ENCODE data around the gene CRLF1.

Gene CRLF1

DNA sequence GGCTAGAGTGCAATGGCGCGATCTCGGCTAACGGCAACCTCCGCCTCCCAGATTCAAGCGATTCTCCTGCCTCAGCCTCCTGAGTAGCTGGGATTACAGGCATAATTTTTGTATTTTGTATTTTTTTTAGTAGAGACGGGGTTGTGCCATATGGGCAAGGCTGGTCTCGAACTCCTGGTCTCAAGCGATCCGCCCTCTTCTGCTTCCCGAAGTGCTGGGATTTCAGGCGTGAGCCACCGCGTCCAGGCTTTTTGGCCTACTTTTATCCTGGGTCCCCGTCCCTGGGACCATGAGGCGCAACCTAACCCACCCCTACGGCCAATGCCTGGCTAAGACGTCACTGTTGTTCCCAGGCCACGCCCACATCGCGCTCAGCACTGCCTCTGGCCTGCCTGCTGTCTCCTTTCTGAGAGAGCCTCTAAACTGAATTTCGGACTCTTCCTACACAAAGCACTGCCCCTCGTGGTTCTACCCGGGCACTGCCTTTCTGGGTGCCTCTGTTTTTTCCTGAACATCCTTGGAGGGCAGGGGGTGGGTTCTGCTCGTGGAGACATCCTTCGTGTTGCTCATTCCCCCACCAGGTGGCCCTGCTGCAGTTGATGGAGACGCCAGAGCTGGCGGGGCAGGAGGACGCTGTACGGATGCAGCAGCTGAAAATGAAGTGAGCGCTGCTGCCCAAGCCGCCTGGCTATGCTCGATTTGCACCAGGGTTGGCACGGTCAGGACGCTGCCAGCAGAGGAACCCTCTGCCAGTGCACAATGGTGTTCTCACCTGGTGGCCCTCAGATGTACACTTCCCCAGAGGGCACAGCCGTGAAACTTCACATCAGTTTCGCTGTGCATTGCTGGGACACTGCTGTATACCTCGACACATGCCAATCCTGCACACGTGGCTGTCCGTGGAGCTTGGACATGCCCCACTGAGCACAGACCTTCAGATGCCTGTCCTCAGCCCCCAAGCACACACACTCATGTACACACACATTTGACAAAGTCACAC, 16.0 kb downstream of the CRLF1 start:
- DNase-seq, result no peak

DNA sequence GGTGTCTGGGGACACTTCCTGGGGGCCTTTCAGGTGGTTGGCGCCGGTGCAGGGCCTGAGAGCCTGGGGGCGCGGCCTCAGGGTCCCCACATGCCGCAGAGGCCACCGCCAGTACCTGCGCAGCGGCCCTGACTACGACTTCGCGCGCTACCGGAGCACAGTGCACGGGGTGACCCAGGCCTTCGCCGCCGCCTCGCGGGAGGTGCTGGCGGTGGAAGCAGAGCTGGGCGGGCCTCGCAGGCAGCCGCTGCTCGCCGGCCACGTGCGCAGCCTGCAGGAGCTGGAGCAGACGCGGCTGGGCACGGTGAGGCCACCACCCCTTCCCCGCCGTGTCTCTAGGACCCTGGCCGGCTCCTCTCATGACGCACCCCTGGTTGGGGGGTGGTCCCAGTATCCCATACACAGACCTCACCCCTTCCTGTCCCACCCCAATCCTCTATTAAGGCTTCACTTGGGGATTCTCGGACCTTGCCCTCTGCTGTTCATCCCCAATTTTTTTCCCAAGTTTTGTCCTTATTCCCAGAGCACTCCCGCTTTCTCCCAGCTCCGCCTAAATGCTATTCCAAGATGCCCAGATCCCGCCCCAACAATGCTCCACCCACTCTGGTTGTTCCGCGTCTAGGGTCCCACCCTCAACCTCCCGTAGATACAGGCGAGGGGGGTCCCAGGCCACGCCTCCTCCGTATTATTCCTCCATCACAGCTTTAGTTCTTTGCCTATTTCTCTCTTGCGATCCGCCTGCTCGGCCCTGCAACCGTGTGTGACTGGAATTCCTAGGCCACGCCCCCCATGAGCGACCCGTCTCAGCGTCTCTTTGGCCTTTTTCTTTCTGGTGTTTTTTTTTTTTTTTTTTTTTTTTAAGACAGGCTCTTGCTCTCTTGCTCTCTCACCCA, 17.0 kb downstream of the CRLF1 start:
- DNase-seq, result peak; percentile 38

DNA sequence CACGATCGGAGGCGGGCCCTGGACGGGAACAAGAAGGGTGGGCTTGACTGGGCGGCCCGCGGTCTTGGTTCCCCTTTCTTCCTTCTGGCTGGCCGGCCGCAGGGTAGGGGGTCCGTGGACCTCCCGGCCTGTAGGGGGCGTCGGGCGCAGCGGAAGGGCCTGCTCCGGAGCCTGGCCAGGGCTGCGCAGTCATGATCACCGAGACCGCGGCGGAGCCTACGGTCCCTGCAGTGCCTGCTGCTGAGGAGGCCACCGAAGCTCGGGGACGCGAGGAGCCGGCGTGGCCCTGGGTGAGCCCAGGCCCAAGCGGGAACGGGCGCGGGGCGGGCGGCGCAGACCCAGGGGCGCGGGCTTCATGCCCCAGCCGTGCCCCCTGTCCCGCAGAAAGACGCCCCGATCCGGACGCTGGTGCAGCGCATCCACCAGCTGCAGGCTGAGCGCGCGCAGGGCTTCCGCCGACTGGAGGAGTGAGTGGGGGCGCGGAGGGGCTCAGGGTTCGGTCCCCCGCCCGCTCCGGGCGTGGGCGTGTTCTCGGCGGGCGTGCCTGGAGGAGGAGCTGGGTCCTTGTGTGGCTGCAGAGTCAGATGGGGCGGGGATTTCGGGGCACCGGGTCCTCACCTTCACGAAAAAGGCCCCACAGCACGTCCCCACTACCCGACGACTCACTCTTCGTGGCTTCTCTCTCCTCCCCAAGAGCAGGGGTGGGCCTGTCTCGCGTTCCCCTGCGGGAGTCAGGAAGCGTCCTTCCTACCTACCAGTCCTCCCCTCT, 17.8 kb downstream of the CRLF1 start, which contains the start of gene REX1BD:
Gene REX1BD, plus strand, starts transcription at position 188 of the 769 bp plus-strand sequence. Its CDS starts 4 bp downstream, at position 192.
- peak; percentile 79 for DNase-seq

DNA sequence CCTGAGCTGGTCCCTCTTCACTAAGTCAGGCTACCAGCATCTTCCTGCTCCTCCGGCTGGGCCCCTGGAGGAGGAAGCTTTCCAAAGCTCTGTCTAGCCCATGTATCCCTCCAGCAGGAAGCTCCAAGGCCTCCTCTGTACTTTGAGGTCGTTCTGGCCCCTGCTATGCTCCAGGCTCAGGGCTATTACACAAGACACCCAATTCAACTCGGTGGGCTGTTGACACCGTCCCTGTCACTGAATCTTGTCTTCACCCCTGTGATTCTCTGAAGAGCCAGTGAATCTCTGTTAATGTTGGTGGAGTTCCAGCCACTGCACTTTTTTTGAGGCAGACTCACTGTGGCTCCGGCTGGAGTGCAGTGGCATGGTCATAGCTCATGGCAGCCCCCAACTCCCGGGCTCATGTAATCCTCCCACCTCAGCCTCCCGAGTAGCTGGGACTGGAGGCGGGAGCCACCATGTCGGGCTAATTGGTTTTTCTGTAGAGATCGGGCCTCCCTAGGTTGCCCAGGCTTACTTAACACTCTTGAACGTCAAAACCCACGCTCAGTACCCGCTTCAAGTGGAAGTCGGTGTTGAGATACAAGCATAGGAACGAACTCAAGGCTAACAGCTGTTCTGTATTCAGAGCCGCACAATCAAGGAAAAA, 18.5 kb downstream of the CRLF1 start:
- no peak for DNase-seq

DNA sequence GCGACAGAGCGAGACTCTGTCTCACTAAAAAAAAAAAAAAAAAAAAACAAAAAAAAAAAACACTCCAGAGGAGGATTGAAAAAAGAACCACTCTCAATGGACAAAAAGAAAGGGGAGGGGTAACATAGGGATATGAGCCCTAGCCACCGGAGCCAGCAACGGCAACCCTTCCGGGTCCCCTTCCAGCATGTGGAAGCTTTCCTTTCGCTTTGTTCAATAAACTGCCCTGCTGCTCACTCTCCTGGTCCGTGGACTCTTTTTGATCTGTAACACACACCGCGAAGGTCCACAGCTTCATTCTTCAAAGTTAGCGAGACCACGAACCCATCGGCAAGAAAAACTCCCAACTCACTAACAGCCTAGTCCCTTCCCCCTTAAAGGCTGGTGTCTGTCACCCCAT, 19.0 kb downstream of the CRLF1 start:
- no peak for DNase-seq

DNA sequence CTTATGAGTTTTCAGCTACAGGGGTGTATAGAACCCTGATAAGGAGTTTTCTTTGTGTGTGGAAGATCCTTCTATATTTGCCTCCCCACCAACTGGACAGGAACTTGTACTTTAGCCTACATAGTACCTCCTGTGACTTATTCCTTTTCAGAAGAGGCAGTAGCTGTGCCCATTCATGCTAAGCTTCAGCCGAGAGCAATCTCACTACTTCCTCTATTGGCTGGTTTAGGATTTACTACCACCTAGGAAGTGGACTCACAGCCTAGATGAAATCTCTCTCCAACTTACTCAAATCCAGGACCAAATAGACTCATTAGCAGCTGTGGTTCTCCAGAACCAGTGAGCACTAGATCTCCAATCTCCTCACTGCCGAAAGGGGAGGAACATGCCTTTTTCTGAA, 20.3 kb downstream of the CRLF1 start:
- no peak for DNase-seq

DNA sequence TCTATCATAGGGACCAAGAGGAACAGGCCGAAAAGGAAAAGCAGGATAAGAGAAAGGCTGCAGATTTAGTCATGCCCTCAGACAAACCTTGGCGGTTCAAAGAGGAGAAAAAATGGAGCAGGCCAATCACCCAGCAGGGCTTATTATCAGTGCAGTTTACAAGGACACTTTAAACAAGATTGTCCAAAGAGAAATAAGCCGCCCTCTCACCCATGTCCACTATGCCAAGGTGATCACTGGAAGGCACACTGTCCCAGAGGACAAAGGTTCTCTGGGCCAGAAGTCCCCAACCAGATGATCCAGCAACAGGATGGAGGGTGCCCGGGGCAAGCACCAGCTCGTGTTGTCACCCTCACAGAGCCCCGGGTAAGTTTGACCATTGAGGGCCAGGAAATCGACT, 26.3 kb downstream of the CRLF1 start:
- DNase-seq, result no peak

DNA sequence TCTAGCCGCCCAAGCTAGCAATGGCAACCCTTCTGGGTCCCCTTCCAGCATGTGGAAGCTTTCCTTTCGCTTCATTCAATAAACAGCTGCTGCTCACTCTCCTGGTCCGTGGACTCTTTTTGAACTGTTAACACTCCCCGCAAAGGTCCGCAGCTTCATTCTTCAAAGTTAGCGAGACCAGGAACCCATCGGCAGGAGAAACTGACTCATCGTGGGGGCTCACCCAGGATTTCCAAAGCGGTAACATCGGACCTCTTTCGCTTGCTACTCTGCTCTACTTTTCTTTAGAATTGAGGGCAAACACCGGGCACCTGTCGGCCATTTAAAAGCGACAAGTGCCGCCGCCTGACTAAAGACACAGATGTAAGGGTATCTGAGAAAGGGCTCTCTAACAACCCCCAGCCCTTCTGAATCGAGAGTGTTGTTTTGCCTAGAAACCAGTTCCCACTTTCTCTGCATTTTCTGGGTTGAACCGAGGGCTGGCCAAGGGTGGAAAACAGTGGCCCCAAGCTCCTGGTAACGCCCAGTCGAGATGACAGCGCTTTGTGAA, 29.2 kb downstream of the CRLF1 start:
- no peak for DNase-seq

DNA sequence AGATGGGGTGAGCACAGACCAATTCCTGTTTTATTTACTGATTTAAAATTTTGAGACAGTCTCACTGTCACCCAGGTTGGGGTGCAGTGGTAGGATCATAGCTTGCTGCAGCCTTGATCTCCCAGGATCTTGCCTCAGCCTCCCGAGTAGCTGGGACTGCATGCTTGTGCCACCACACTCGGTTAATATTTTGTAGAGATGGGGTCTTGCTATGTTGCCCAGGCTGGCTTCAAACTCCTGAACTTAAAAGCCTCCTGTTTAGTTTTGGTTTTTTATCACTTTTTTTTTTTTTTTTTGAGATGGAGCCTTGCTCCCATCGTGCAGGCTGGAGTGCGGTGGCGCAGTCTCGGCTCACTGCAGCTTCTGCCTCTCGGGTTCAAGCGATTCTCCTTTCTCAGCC, 30.2 kb downstream of the CRLF1 start:
- no peak for DNase-seq

DNA sequence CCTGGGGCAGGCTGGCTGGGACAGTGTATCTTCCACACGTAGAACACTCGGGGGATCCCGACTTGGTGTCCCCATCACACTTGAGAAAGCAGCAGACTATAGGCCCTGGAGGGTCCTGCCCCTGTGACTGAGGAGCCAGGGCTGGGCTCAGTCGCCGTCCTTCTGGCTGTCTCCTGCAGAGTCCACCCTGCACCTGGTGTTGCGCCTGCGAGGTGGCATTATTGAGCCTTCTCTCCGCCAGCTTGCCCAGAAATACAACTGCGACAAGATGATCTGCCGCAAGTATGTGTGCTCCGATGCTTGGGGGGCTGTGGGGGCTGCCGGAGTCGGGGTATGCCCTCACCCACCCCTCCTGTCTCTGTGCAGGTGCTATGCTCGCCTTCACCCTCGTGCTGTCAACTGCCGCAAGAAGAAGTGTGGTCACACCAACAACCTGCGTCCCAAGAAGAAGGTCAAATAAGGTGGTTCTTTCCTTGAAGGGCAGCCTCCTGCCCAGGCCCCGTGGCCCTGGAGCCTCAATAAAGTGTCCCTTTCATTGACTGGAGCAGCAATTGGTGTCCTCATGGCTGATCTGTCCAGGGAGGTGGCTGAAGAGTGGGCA, 31.8 kb downstream of the CRLF1 start:
- DNase-seq, result no peak

DNA sequence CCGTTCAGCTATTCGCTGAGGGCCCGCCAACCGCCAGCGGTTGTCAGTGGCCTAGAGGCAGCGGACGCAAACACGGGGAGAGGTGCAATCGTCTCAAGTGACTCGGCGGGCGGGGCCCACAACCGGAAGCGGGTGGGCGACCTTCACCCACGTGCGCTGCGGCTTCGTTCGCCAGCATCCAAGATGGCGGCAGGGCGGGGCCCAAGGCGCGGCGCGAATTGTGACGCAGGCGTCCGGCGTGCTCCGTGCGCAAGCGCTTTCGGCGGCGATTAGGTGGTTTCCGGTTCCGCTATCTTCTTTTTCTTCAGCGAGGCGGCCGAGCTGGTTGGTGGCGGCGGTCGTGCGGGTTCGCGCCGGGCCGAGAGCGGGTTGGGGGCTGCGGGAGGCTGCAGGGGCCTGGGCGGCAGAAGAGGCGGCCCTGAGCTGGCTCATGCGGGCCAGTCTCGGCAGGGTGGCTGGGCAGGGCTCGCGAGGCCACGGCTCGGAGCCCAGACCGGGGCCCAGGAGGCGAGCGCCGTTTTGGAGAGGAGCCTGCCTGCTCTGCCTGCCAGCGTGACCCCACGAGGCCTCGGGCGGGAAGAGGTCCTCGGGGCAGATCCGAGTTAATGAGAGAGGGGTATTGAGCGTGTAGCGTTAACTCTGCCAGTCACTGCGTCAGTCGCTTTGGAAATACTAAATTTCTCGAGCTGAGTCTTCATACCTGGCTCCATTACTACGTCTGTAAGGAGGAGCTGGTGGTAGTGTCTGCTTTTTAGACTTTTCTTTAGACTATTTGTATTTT, 34.8 kb downstream of the CRLF1 start, which contains the start of gene UBA52:
Gene UBA52, plus strand, starts transcription at position 294 of the 781 bp plus-strand sequence. CDS start 1,444 bp downstream, outside the sequence.
- DNase-seq, result peak; percentile 97

DNA sequence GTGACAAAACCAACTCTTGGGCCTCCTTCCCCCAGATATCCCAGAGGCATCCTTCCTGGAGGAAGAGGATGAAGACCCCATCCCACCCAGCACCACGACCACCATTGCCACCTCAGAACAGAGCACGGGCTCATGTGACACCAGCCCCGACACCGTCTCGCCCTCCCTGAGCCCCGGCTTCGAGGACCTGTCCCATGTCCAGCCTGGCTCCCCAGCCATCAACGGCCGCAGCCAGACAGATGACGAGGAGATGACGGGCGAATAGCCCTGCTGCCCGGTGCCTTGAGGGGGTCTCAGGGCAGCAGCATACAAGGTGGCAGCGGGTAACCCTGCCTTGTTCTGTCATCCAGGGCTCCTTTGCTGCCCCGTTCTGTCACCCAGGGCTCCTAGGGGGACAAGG, 38.2 kb downstream of the CRLF1 start:
- no peak for DNase-seq

DNA sequence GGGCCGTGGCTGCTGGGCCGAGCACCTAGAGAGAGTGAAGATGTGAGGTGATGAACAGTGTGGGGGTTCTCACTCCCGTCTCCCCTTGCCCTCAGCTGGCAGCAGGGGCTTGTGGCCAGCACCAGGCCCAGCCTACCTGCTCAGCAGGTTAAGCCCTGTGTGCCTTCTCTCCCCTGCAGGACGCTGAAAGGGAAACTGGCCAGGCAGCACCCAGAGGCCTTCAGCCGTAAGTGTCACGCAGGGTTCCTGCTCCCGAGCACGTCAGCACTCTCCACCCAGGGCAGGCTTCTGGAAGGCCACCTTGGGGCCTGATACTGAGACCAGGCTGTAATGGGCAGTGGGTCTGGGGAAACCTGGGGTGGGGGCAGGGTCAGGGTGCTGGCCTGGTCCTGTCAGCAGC, 39.6 kb downstream of the CRLF1 start:
- no peak for DNase-seq

DNA sequence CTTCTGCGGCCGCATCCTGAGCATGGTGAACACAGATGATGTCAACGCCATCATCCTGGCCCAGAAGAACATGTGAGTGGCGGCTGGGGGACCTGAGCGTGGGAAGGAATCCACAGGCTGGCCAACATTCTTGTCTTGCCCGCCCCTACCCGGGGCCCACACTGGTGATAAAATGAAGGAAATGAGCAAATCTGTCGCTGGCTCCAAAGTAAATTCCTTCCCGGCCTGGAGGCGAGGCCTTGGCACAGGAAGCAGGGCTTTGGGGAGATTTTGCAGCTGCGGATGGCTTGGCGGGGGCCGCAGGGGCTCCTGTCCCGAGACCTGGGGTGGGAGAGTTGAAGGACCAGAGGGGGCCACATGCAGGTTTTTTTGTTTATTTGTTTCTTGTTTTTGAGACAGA, 44.5 kb downstream of the CRLF1 start:
- no peak for DNase-seq

DNA sequence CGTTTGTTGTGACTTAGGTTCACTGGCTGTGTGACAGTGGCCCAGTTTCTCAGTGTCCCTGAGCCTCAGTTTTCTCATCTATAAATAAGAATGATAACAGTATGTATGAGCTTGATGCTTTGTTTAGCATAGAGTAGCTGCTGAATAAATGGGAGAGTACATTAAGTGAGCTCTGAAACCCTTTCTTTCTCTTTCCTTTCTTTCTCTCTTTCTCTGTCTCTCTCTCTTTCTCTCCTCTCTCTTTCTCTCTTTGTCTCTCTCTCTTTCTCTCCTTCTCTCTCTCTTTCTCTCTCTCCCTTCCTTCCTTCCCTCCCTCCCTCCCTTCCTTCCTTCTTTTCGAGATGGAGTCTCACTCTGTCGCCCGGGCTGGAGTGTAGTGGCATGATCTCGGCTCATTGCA, 46.9 kb downstream of the CRLF1 start:
- DNase-seq, result no peak

DNA sequence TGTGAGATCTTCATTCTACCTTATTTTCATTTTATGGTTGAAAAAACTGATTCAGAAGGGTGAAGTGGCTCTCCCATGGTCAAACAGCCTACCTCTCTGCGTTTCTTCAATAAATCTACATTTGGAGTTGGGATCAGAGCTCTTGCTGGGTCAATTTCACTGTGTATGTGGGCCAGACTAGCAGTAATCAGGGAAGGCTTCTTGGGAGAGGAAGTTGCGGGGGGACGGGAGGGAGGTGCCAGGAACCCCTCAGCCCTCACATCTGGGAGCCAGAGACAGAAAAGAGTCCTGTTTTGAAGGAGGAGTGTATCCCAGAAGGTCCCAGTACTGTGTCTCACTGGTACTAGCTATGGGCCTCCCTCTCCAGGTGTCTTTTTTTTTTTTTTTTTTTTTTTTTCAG, 48.0 kb downstream of the CRLF1 start:
- no peak for DNase-seq

DNA sequence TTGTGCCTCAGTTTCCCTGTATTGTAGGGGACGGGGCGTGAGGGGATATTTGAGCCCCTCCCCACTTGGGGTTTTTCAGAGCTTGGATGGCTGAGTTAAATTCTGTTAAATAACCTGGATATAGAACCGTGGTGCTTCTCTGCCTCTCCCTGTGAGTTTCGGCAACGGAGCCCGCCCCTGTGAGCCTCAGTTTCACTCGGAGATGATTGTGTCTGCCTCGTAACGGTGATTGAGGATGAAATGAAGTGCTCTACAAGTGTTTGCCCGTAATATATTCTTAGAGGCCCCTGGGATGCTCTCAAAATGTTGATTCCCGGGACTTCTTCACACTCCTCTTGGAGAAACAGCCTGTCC, 48.4 kb downstream of the CRLF1 start:
- DNase-seq, result no peak

DNA sequence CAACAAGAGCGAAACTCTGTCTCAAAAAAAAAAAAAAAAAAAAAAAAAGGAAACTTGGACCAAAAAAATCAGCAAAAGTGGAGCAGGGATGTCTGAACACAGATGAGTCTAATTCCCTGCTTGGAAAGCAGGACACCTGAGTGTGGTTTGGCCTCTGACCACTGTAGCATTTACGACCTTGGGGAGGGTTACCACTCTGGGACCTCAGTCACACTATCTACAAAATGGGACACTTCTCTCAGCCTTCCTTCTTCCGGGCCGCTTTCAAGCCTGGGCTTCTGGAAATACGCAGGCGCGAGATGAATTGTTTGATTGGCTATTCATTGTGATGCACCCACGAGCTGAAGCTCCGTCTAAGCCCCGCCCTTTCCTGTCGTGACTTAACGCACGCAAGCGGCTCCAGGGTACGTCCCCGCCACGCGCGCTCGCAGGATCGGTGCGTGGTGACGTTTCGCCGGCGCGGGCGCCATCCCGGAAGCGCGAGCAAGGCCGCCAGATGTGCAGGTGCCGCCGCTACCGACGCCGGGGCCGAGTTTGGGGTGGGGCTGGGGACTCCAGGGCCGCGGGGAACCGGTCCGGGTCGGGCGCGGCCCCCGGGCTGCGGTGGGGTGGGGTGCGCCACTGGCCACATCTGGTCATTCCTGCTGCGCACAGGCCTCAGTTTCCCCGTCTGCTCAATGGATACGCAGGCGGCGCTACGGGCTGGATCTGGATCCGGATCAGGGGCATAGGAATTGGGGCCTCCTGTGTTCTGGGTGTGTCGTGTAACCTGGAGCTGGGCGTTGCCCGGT, 49.0 kb downstream of the CRLF1 start, which contains the start of gene KXD1:
Gene KXD1, plus strand, starts transcription at position 460 of the 791 bp plus-strand sequence. CDS start 4,187 bp downstream, outside the sequence.
- DNase-seq, result peak; percentile 96

DNA sequence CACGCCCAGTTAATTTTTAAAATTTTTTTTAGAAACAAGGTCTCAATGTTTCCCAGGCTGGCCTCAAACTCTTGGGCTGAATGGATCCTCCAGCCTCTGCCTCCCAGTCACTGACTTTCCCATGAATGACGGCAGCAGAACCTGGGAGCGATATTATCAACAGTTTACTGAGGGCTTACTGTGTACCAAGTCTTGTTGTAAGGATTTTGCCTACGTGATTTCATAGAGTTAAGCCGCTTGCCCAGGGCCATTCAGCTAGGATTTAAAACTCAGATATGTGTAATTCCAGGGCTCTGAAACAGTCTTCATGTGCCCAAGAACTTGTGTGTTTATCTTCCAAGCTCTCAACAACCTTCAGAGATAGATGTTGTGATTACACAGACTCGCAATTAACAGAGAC, 55.0 kb downstream of the CRLF1 start:
- DNase-seq, result no peak

Data from NCI-H1436 (cell line).